ENCODE measurements around the gene MRAP2. TPM values are rescaled to one million over a fixed set of nuclear protein-coding genes. Genes with fewer than 3 reads are reported as not detected.

The MRAP2 gene
- total and polyA plus RNA-seq, 7 donors, result 0.04 to 0.42 (median 0.18) TPM; not detected in 1

- DNase-seq (no peak), ATAC-seq (no peak)
- H3K27ac ChIP-seq, result no peak overlapping the region
- H3K4me3 ChIP-seq, result no peak overlapping the region
- intact Hi-C loops (cut with DNase I), result no loop called here
- H3K9me3 ChIP-seq, result no peaks in the 10 kb centered on the region
- peaks cover 0 to 1% (median 0%) of the 10 kb centered on the region in 3 donors for H3K27me3 ChIP-seq (ENCODE audit: insufficient read depth in 3 of 3, low read length in 2 of 3)
- WGBS, 3 donors, result 71 to 83% (median 76%) methylated on average over 4 of the region's 4 CpGs
- no peak for TF ChIP-seq CTCF (IDR thresholded peaks at IDR 0.05)
- H3K36me3 ChIP-seq (ENCODE audit: insufficient read depth in 1 of 2, low read depth in 1 of 2), result no peaks in the 10 kb centered on the region
- no peaks in the 10 kb centered on the region for H3K4me1 ChIP-seq
These were observed 24.3 kb downstream of the MRAP2 start for GRCh38 chr6:84057908-84058307.

- WGBS, 3 donors, result 90 to 94% (median 93%) methylated on average over 2 of the region's 2 CpGs
- Histone ChIP-seq H3K4me3 (no peak overlapping the region), H3K36me3 (ENCODE audit: insufficient read depth in 1 of 2, low read depth in 1 of 2) (no peaks in the 10 kb centered on the region), H3K9me3 (no peaks in the 10 kb centered on the region), H3K4me1 (no peaks in the 10 kb centered on the region), H3K27me3 (ENCODE audit: insufficient read depth in 3 of 3, low read length in 2 of 3) (peaks cover 0 to 1% (median 0%) of the 10 kb centered on the region in 3 donors), H3K27ac (no peak overlapping the region)
- intact Hi-C loops (cut with DNase I), result no loop called here
- no peak for ATAC-seq
- TF ChIP-seq CTCF (IDR thresholded peaks at IDR 0.05), result no peak
- DNase-seq, result no peak
These were observed 25.5 kb downstream of the MRAP2 start for GRCh38 chr6:84059082-84059481.

GRCh38 chr6:84061174-84061573, 27.6 kb downstream of the MRAP2 start:
- no peak overlapping the region for H3K4me3 ChIP-seq
- no peak for TF ChIP-seq CTCF (IDR thresholded peaks at IDR 0.05)
- H3K27me3 ChIP-seq (ENCODE audit: insufficient read depth in 3 of 3, low read length in 2 of 3), result peaks cover 0 to 1% (median 0%) of the 10 kb centered on the region in 3 donors
- ATAC-seq (no peak), DNase-seq (no peak)
- no peaks in the 10 kb centered on the region for H3K9me3 ChIP-seq
- no peaks in the 10 kb centered on the region for H3K36me3 ChIP-seq (ENCODE audit: insufficient read depth in 1 of 2, low read depth in 1 of 2)
- intact Hi-C loops (cut with DNase I), result no loop called here
- H3K4me1 ChIP-seq, result no peaks in the 10 kb centered on the region
- no peak overlapping the region for H3K27ac ChIP-seq

GRCh38 chr6:84061613-84062398, 28.2 kb downstream of the MRAP2 start:
- no peak overlapping the region for H3K4me3 ChIP-seq
- H3K27ac ChIP-seq, result no peak overlapping the region
- no peaks in the 10 kb centered on the region for H3K9me3 ChIP-seq
- intact Hi-C loops (cut with DNase I), result no loop called here
- H3K27me3 ChIP-seq (ENCODE audit: insufficient read depth in 3 of 3, low read length in 2 of 3), result peaks cover 0 to 1% (median 0%) of the 10 kb centered on the region in 3 donors
- ATAC-seq, result no peak
- 56 to 63% (median 61%) methylated on average over 3 of the region's 3 CpGs for WGBS, 3 donors
- no peaks in the 10 kb centered on the region for H3K4me1 ChIP-seq
- no peak for DNase-seq
- no peaks in the 10 kb centered on the region for H3K36me3 ChIP-seq (ENCODE audit: insufficient read depth in 1 of 2, low read depth in 1 of 2)
- no peak for TF ChIP-seq CTCF (IDR thresholded peaks at IDR 0.05)

Measured in psoas muscle (tissue), 8 donors.